Activated CD4-positive, alpha-beta memory T cell treated with anti-CD3 and anti-CD28 coated beads for 36 hours (primary cell): ENCODE measurements around the gene METTL26. TPM values are rescaled to one million over a fixed set of nuclear protein-coding genes. Genes with fewer than 3 reads are reported as not detected.

Source experiments
- CTCF ChIA-PET: fragments of 350-600 bp; sonication (Branson Sonifier 250); formaldehyde crosslinking; loops from one replicate; lab custom pipeline; 2021; ENCODE audit warnings: antibody characterized with exemption, inconsistent platforms; lab: Charles Lee
- POLR2A ChIA-PET: fragments of 350-600 bp; sonication (Branson Sonifier 250); formaldehyde crosslinking; loops from one replicate; lab custom pipeline; 2021; ENCODE audit warnings: antibody characterized with exemption; lab: Charles Lee
- DNase-seq: peaks from one replicate; pipeline ENCODE4 v3.0.0-alpha.2; 2020
- H3K27ac Mint-ChIP-seq: one replicate; pipeline ENCODE4 v1.8.0; 2021; ENCODE audit warnings: mixed read lengths
- H3K27me3 Mint-ChIP-seq: one replicate; pipeline ENCODE4 v1.8.0; 2021; ENCODE audit warnings: mixed read lengths
- H3K36me3 Mint-ChIP-seq: one replicate; pipeline ENCODE4 v1.8.0; 2021; ENCODE audit warnings: mixed read lengths
- H3K4me1 Mint-ChIP-seq: one replicate; pipeline ENCODE4 v1.8.0; 2021; ENCODE audit warnings: low read depth, mixed read lengths
- H3K4me3 Mint-ChIP-seq: one replicate; pipeline ENCODE4 v1.8.0; 2021; ENCODE audit warnings: mild to moderate bottlenecking, mixed read lengths
- H3K9me3 Mint-ChIP-seq: one replicate; pipeline ENCODE4 v1.8.0; 2021; ENCODE audit warnings: mixed read lengths
- intact Hi-C: fragments of 100-400 bp; cut with micrococcal nuclease; formaldehyde crosslinking; loops from one replicate; pipeline ENCODE4 v1.15.1; 2023
- total RNA-seq, 2 experiments: library from RNA; stranded (reverse); gene quantifications; one replicate each; pipeline ENCODE4 v1.2.3, GENCODE V29; 2021

METTL26 gene
- total RNA-seq, 2 experiments from 2014 or later = 113 to 117 TPM

DNA sequence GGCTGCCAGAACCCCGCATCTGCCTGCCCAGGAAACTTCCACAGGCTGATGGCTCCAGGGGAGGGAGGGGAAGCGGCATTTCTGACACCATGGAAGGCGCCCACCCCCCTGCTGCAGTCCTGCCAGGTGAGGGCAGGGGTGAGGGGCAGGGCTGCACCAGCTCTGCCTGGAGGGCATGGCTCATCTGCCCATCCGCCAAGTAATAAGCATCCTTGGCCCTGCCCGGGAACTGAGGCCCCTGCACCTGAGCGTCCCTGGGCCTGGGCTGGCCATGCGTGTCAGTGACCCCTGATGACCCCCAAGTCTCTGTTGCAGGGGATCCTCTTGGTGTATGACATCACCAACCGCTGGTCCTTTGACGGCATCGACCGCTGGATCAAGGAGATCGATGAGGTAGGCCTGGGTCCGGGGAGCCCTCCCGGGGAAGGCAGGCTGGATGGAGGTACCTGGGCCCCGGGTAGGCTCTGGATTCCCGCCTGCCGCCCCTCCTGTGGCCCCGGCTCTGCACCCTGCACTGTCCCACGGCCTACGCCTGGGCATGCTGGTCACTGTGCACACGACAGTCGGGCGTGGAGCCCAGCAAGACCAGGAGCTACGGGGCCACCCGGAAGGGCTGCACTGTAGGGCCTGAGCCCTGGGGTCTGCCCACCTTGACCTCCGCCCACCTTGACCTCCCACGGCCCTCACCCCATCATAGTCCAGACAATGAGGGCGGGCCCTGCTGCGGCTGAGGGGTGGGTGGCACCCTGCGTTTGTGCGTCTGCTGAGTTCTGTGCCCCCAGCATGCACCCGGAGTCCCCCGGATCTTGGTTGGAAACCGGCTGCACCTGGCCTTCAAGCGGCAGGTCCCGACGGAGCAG lies 10.8 kb downstream of the METTL26 start:
- Mint-ChIP-seq H3K27ac (no peak overlapping the region), H3K36me3 (no peaks in the 10 kb centered on the region), H3K27me3 (no peaks in the 10 kb centered on the region), H3K9me3 (no peaks in the 10 kb centered on the region), H3K4me1 (no peaks in the 10 kb centered on the region), H3K4me3 (no peak overlapping the region)
- CTCF ChIA-PET = interaction anchor here (1.1 to 1.7 kb wide), 2 partner anchors 15 to 22 kb away, joined by 4 to 6 read pairs; no protein-coding TSS in a partner anchor
- no peak for DNase-seq
- intact Hi-C loops = no loop called here
- POLR2A ChIA-PET = interaction anchor here (1.3 kb wide), 1 partner anchor 11 kb away, joined by 3 read pairs; the partner anchor contains the start of gene METTL26

DNA sequence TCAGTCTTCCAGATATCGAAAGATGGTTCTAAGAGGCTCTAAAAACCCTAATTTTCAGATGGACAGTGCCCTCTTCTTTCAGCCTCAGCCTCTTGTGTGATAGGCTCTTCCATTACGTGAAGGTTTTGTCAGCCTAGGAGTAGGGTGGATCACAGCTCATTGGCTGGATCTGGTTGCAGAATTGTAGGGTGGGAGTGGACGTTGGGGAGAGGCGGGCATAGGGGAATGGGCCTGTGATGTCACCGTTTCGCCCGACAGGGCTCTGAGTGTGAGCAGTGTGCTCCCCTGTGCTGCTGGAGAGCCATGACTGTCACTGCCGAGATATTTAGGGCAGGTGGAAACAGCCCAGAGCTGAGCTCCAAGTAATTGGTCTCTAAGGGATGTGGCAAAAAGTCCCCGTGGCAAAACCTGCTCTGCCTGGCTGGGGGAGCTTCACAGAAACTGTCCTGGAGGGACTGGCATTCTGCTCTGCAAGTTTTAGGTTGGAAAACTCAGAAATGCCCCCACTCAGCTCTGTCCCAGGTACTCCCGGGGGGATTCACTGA lies 11.5 kb downstream of the METTL26 start:
- Mint-ChIP-seq H3K9me3 (no peaks in the 10 kb centered on the region), H3K27me3 (no peaks in the 10 kb centered on the region), H3K36me3 (no peaks in the 10 kb centered on the region), H3K27ac (no peak overlapping the region), H3K4me3 (no peak overlapping the region), H3K4me1 (no peaks in the 10 kb centered on the region)
- CTCF ChIA-PET = interaction anchor here (1.1 to 1.7 kb wide), 2 partner anchors 14 to 23 kb away, joined by 4 to 6 read pairs; no protein-coding TSS in a partner anchor
- intact Hi-C loops = no loop called here
- DNase-seq = no peak
- POLR2A ChIA-PET = interaction anchor here (1.3 kb wide), 1 partner anchor 12 kb away, joined by 3 read pairs; the partner anchor contains the start of gene METTL26

DNA sequence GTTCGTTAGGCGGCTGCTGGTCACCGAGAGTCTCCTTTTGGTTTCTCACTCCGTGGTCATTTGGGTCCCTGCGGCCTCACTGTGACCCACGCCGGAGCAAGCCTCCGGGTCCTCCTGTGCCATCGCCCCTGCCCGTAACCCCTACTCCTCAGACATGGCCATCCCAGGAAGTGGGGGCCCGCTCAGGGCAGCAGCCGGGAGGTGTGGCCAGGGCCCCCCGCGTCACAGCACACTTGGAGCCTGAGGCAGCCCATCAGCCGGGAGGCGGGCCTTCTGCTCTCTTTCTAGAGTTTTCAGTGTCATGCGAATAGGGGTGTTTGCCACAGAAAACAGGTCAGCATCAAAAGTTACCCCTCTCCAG lies 13.2 kb downstream of the METTL26 start:
- Mint-ChIP-seq H3K27ac (no peak overlapping the region), H3K9me3 (no peaks in the 10 kb centered on the region), H3K36me3 (no peaks in the 10 kb centered on the region), H3K4me1 (no peaks in the 10 kb centered on the region), H3K4me3 (no peak overlapping the region), H3K27me3 (no peaks in the 10 kb centered on the region)
- intact Hi-C loops = no loop called here
- ChIA-PET POLR2A (no interaction called here), CTCF (no interaction called here)
- DNase-seq = no peak

DNA sequence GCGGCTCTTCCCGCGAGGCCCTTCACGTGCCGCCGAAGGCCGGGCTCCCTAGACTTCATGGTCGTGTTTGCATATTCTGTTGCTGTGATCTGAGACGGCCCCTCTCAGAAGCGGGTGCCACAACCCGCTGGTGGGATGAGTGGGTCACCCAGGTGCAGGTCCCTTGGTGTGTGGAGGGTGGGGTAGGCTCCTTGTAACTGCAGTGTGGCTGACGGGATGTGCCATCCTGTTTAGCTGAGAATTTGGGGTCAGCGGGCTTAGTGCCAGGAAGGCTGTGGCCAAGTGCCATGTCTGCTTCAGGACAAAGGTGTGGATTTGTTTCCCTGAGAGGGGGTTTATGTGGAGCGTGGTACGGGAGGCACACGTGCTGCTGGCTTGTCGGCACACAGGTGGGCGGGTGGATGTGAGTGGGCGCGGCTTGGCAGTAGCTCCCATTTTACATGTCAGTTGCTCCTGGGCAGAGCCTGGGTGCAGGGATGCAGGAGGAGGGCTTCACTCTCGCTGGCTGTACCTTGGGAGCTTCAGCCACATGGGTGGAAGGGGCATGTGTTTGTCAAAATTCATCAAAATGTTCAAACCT lies 14.5 kb downstream of the METTL26 start:
- POLR2A ChIA-PET = no interaction called here
- H3K36me3 Mint-ChIP-seq = no peaks in the 10 kb centered on the region
- CTCF ChIA-PET = no interaction called here
- no peak overlapping the region for H3K27ac Mint-ChIP-seq
- intact Hi-C loops = no loop called here
- H3K4me3 Mint-ChIP-seq = no peak overlapping the region
- no peaks in the 10 kb centered on the region for H3K9me3 Mint-ChIP-seq
- no peaks in the 10 kb centered on the region for H3K4me1 Mint-ChIP-seq
- H3K27me3 Mint-ChIP-seq = no peaks in the 10 kb centered on the region
- no peak for DNase-seq

DNA sequence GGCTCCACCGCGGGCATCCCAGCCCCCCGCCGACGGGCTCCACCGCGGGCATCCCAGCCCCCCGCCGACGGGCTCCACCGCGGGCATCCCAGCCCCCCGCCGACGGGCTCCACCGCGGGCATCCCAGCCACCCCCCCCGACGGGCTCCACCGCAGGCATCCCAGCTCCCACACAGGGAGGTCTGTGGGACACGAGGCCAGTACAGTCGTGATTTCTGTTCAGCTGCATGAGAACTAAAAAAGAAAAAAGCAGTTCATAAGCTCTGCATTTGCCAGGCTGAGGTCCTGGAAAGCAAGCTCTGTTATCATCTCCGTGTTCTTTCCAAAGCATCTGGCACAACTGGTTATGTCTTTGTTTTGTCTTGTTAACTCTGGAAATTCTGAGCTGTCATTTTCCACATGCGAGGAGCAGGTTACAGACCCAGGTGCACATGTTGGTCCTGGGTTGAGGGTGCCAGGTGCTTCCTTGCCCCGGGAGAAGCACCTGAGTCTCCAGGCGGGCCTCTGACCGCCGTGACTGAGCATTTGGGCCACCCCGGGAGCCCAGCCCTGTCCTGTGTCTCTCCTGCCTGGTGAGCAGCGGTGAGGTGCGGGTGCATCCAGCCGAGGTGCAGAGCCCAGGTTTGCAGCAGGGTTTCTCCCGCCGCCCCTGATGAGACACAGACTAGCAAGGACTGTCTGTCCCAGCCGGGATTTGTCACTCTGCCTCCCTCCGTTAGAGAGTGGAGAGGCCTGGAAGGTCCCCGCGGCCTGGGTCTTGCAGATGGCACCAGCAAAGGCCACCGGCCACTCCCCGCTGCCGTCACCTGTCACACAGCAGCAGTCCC lies 15.2 kb downstream of the METTL26 start:
- no peaks in the 10 kb centered on the region for H3K9me3 Mint-ChIP-seq
- no peak overlapping the region for H3K4me3 Mint-ChIP-seq
- H3K27me3 Mint-ChIP-seq = no peaks in the 10 kb centered on the region
- H3K27ac Mint-ChIP-seq = no peak overlapping the region
- DNase-seq = no peak
- no peaks in the 10 kb centered on the region for H3K36me3 Mint-ChIP-seq
- intact Hi-C loops = no loop called here
- H3K4me1 Mint-ChIP-seq = no peaks in the 10 kb centered on the region
- CTCF ChIA-PET = interaction anchor here (1.0 to 2.0 kb wide), 2 partner anchors 10 to 11 kb away, joined by 3 to 6 read pairs; no protein-coding TSS in a partner anchor
- POLR2A ChIA-PET = no interaction called here

DNA sequence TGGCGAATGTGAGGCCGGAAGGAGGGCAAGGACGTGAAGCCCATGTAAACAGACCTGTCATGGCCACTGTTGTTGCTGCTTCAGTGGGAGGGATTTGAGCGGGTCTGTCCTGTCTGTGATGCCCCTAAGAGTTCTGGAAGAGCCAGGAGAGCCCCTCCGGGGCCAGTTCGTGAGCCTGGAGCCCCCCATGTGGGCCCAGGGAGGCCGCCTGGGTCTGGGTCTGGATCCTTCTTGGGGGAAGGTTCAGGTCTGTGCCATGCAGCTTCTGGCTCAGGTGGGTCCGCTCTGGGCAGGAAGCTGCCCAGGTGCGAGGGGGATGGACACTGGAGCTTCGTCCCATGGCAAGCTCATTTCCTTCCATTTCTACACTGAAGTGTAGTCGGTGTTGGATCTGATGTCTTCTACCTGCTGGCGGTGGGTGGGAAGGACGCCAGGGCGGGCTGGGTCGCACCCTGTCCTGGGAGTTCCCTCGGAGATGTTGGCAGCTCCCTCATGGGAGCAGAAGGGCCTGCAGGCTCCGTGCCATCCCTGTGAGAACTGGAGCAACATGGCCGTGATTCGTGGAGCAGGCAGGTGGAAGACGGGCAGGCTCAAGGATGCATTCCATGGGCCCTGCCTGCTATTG lies 16.5 kb downstream of the METTL26 start:
- Mint-ChIP-seq H3K4me1 (no peaks in the 10 kb centered on the region), H3K27me3 (no peaks in the 10 kb centered on the region), H3K36me3 (peaks cover 2% of the 10 kb centered on the region), H3K9me3 (no peaks in the 10 kb centered on the region), H3K27ac (no peak overlapping the region), H3K4me3 (no peak overlapping the region)
- intact Hi-C loops = no loop called here
- POLR2A ChIA-PET = no interaction called here
- no peak for DNase-seq
- CTCF ChIA-PET = interaction anchor here (2.0 kb wide), 1 partner anchor 8 kb away, joined by 6 read pairs; no protein-coding TSS in a partner anchor

DNA sequence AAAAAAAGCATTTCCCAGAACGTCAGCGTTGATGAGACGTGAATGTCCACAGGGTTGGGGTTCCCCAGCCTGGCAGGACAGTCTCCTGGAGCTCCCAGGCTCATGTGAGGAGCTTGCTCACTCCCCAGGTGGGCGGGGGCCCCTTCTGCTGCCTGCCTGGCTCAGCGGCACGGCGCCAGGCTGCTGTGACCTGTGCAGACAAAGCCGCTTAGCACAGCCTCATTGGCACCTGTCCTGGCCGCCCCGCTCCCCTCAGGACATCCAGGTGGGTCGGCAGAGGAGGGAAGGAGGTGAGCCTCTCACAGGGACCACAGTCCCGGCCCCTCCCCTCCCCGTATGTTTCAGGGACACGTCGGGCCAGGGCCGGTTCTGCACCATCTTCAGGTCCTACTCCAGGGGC lies 18.2 kb downstream of the METTL26 start:
- Mint-ChIP-seq H3K27ac (no peak overlapping the region), H3K9me3 (no peaks in the 10 kb centered on the region), H3K27me3 (no peaks in the 10 kb centered on the region), H3K4me1 (no peaks in the 10 kb centered on the region), H3K4me3 (no peak overlapping the region), H3K36me3 (peaks cover 3% of the 10 kb centered on the region)
- no peak for DNase-seq
- ChIA-PET POLR2A (no interaction called here), CTCF (no interaction called here)
- intact Hi-C loops = no loop called here

DNA sequence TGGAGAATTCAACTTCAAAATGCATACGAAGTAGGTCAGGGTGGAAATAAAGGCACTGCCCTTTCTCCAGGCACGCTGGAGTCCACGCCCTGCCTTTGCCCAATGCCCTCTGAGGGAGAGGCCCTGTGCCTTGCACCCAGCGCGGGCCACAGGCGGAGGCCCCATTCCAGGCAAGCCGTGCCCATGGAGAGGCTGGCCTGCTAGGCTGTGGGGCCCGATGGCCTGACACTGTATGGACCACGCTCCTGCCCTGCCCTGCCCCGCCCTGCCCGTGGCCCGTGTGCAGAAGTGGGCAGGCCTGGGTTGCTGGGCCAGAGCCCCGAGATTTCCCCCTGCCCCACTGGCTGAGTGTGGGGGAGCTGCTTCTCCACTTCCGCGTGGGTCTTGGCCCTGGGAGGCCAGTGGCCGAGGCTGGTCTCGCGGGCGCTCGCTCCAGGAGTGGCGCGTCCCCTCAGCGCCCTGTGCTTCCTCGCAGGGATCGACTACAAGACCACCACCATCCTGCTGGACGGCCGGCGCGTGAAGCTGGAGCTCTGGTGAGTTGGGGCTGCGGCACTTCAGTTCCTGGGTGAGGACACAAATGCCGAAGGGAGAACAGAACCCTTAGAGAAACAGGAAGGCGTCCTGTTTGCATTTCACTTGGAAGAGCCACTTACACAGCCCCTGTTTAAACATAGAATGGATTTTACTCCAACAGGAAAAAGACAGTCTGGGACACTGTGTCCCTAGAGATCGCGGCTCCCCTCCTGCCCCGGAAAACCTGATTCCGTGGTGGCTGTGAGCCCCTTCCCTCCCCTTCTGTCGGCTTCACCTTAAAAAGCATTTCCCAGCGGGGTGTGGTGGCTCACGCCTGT lies 19.1 kb downstream of the METTL26 start:
- no peak for DNase-seq
- no peaks in the 10 kb centered on the region for H3K4me1 Mint-ChIP-seq
- H3K27me3 Mint-ChIP-seq = no peaks in the 10 kb centered on the region
- H3K9me3 Mint-ChIP-seq = no peaks in the 10 kb centered on the region
- H3K36me3 Mint-ChIP-seq = peaks cover 3% of the 10 kb centered on the region
- ChIA-PET POLR2A (no interaction called here), CTCF (no interaction called here)
- no peak overlapping the region for H3K4me3 Mint-ChIP-seq
- no peak overlapping the region for H3K27ac Mint-ChIP-seq
- intact Hi-C loops = no loop called here

DNA sequence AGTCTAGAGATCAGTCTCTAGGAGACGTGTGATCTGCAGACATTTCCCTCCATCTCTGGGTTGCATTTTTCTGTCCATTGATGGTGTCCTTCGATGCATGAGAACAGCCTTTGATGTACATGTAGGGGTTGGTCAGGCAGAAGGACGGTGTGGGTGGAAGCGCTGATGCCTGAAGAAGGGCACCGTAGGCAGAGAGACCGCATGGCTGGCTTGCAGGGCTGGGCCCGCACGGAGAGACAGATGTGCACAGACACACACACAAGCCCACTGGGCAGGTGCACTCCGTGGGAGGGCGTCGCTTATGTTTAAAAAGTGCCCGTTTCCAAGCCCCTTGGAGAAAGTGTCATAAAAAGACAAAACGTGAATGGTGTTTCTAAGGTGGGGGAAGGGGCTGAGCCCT lies 21.0 kb downstream of the METTL26 start:
- Mint-ChIP-seq H3K27me3 (no peaks in the 10 kb centered on the region), H3K4me1 (peaks cover 4% of the 10 kb centered on the region), H3K9me3 (no peaks in the 10 kb centered on the region), H3K36me3 (peaks cover 3% of the 10 kb centered on the region), H3K27ac (no peak overlapping the region), H3K4me3 (no peak overlapping the region)
- DNase-seq = no peak
- CTCF ChIA-PET = no interaction called here
- POLR2A ChIA-PET = no interaction called here
- intact Hi-C loops = no loop called here

DNA sequence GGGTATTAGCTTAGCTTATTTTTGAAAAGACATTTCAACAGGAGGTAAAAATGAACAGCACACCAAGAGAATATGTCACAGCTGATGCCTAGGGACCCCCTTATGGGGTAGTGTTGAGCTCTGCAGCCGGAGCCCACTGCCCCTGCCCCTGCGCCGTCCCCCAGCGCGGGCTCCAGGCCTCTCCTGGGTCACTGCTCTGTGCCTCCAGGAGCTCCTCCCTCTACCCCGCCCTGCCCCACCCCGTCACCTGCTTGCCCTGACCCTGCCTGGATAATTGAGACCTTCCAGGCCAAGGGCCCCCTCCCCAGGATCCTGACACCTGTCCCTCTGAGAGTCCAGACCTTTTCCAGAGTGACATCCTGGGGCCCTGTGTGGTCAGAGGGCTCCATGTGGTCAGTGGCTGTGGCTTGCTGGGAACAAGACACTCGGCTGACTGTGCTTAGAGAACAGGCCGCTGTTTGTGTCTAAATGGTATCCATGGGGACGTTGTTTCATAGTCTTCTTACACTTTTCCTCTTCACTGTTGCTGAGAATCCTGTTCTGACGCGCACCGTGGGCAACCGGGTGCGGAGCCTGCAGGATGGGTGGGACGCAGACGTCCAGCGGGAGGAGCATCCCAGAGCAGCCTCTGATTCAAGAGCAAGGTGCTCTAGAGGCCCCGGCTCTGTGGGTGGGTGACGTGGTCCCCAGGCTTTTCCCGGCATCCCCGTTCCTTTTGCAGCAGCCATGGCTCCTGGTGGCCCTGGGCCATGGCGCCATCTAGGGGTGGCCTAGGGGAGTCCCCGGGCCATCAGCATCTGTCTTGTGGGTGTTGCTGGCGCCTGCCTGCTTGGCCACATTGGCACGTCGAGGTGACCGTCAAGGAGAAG lies 25.4 kb downstream of the METTL26 start:
- CTCF ChIA-PET = interaction anchor here (0.6 to 2.9 kb wide), 8 partner anchors 9 to 34 kb away, joined by 3 to 12 read pairs (median 5); partner anchors contain the start of gene METTL26
- intact Hi-C loops = loop anchor here (1.0 kb wide), 1 partner anchor 31 kb away; no protein-coding TSS in a partner anchor
- POLR2A ChIA-PET = interaction anchor here (1.2 kb wide), 1 partner anchor 26 kb away, joined by 4 read pairs; the partner anchor contains the start of gene METTL26
- Mint-ChIP-seq H3K4me3 (no peak overlapping the region), H3K4me1 (peaks cover 14% of the 10 kb centered on the region), H3K9me3 (no peaks in the 10 kb centered on the region), H3K27ac (no peak overlapping the region), H3K36me3 (peaks cover 3% of the 10 kb centered on the region), H3K27me3 (no peaks in the 10 kb centered on the region)
- peak; percentile 76 for DNase-seq
